ENCODE results near the gene ARIH2.
A peak's percentile ranks its signal among the peaks of the same experiment; 100 is the strongest.

Gene ARIH2

GRCh38 chr3:49019941-49020329 lies 101.3 kb downstream of the ARIH2 start:
- DNase-seq (no peak), ATAC-seq (no peak)

- DNase-seq (peak; percentile 59), ATAC-seq (no peak)
These were observed 101.9 kb downstream of the ARIH2 start for GRCh38 chr3:49020330-49021212.

DNA sequence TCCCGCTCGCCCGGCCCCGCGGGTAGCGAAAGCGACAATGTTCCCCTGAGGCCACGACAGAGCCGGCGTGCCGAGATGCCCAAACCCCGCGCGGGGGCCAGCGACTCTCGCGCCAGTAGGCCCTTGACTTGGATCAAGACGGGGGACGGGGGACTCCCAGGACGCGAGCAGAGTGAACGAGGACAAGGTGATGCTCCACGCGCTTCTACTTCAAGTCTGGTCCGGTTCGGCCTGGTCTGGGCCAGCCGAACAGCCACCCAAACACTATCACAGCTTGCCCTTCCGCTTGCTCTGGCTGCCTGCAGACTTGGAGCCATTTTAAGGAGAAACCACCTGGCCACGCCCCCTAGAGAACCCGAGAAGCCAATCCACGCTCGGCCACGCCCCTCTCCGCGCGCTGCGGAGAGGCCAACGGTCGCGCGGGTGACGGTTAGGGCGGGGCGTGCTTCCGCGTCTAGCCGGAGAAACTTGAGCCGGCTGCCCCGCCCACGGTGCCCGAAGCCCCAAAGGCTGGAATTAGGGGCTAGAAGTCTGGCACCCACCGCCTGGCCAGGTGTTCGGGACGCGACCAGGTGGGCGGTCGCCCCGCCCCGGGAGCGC lies 102.7 kb downstream of the ARIH2 start:
- DNase-seq (peak; percentile 100), ATAC-seq (peak; percentile 66)

- ATAC-seq: peak; percentile 81
- DNase-seq: peak; percentile 96
These were observed 103.4 kb downstream of the ARIH2 start, which contains the start of gene NDUFAF3 for GRCh38 chr3:49021813-49022687. TSS of gene NDUFAF3 (plus strand) at chr3:49022121. CDS start at chr3:49022145, 24 bp downstream.

DNA sequence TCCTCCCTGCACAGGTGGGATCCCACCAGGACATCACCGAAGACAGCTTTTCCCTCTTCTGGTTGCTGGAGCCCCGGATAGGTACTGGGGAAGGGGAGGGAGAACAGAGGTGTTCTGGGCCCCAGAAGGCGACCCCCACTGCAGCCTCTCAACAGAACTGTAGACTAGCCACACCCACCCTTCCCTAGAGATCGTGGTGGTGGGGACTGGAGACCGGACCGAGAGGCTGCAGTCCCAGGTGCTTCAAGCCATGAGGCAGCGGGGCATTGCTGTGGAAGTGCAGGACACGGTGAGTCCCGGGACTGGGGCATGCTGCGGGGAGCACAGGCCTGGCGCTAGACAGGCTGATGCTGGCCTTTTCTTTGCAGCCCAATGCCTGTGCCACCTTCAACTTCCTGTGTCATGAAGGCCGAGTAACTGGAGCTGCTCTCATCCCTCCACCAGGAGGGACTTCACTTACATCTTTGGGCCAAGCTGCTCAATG lies 104.1 kb downstream of the ARIH2 start:
- ATAC-seq (no peak), DNase-seq (peak; percentile 39)

- no peak for DNase-seq
These were observed 105.1 kb downstream of the ARIH2 start for GRCh38 chr3:49023775-49024174.

DNA sequence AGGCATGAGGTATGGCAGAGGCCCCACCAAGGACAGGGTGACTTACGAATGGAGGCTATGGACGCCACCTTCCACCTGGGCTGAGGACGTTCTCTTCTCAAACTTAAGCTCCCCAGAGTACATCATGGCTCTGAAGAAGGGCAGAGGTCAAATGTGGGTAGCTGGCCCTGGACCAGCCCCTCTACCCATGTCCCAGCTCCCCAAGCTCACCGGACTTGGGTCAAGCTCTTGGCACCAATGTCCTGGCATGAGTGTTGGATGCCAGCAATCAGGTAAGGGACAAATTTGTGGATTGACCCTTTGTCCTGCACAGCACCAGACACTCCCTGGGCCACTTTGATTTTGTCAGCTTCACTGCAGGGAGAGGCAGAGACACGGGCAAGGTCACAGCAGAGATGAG lies 105.8 kb downstream of the ARIH2 start:
- ATAC-seq: no peak

More at GRCh38 chr3:49023775-49024174, 105.1 kb downstream of the ARIH2 start:
- no peak for ATAC-seq

DNA sequence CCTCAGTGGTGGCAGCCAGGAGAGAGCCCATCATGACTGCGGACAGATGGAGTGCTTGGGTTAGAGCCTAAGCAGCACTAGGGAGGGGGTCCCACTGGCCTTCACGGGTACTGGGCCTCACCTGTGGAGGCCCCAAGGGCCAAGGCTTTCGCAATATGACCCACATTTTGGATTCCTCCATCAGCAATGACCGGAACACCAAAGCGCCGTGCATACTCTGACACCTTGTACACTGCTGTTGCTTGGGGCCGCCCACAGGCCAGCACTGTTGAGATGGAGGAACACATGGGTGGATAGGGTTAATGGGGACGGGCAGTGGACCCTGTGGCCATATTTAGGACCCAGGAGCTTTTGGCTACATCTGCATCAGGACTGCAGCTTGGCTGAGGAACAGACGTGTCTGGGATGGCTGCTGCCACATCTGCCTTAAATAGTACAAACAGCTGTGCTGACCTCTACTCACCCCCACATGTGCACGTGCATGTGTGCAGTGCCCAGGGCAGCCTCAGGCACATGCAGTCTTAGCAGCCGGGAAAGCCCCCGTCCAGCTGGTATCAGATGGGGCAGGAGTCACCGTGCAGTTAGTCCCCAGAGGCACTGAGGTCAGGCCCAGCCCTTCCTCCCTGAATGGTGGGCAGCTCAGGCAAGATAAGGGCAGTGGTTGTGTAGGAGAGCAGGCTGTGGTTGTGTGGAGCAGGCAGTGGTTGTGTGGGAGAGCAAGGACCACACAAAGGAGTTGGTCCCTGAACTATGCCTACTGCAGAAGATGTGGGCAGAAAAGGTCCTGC lies 106.6 kb downstream of the ARIH2 start:
- no peak for DNase-seq
- no peak for ATAC-seq

More for the DNA sequence above, 105.8 kb downstream of the ARIH2 start:
- DNase-seq: no peak

DNA sequence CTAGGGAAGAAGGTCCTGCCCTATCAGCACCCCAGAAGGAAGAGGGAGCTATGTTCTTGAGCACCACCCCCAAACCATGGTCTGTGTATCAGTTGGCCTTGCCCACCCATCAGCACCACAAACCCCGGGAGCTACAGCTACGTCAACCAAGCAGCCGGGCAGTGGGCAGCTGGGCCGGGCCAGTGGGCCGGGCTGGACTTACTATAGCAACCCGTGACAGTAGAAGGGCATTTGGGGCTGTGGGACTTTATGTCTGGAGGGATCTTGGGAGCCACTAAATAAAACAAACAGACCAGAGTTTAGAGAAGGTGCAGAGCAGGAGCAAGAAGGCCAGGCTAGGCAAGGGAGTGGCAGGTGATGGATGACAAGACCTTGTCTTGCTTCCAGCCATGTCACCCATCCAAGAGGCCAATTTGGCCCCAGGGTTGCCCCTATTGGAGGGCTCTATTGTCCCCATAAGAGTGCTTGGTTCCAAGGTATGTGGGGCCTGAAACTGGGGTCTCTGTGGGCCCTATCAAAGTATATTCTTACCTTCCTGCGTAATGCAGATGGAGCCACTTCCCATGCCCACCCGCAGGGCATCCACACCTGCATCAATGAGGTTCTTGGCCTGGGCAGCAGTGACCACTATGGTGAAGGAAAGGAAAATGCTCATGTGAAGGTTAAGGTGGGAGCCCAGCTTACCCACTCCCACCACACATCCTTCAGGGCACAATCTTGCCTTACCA lies 107.3 kb downstream of the ARIH2 start:
- DNase-seq: no peak
- ATAC-seq: no peak

- ATAC-seq: no peak
- DNase-seq: no peak
These were observed 107.9 kb downstream of the ARIH2 start for GRCh38 chr3:49026536-49026935.

DNA sequence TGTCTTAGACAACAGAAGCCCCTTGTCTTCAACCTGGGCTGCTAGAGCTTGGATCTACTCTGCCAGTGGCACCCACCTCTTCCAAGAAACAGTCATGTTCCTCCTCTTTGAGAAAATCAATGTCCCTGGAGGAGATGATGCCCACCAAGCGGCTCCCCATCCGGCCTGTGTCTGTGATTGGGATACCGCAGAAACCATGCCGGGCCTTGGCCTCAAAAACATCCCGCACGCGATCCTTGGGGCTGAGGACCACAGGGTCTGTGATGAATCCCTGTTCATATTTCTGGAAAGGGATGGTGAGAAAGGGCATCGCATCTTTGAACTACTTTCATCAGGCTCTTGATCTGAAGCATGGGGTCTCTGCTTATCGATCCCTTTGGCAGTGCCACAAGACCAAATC lies 109.0 kb downstream of the ARIH2 start:
- DNase-seq (no peak), ATAC-seq (no peak)

GRCh38 chr3:49028298-49028672 lies 109.6 kb downstream of the ARIH2 start:
- no peak for ATAC-seq
- no peak for DNase-seq

GRCh38 chr3:49028673-49029562 lies 110.3 kb downstream of the ARIH2 start, which contains the start of gene IMPDH2:
TSS of gene IMPDH2 (minus strand) at chr3:49029398. CDS start at chr3:49029350, 48 bp downstream.
- ATAC-seq (peak; percentile 93), DNase-seq (peak; percentile 95)

- ATAC-seq (no peak), DNase-seq (no peak)
These were observed 110.9 kb downstream of the ARIH2 start for GRCh38 chr3:49029563-49029884.

GRCh38 chr3:49030321-49030720 lies 111.7 kb downstream of the ARIH2 start:
- ATAC-seq (no peak), DNase-seq (no peak)

GRCh38 chr3:49032646-49033304 lies 114.1 kb downstream of the ARIH2 start:
- ATAC-seq: no peak

DNA sequence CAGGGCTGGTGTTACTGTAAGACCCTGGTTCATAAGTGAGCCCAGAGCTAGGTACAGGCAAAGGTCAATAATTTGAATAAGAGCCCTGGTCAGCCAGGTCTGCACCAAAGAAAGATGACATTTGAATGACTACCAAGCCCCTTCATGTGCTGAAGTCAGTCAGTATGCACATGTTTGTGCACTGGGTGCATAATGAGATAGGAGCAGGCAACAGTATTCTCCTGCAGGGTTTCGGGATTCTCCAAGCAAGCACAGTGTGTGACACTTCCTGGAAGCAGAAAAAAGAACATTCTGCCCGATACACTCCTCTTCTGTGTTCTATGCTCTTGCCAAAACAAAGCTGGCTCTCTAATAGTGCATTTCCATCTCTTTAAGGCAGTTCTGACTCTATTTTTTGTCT lies 116.0 kb downstream of the ARIH2 start:
- ATAC-seq: no peak

More at GRCh38 chr3:49032646-49033304, 114.1 kb downstream of the ARIH2 start:
- no peak for DNase-seq

GRCh38 chr3:49035281-49035680 lies 116.6 kb downstream of the ARIH2 start:
- no peak for ATAC-seq
- no peak for DNase-seq

More for the DNA sequence above, 116.0 kb downstream of the ARIH2 start:
- DNase-seq: no peak

All from stimulated activated naive CD8-positive, alpha-beta T cell treated with anti-CD3 and anti-CD28 coated beads, Interleukin-15, Interleukin-2, amounts not matched to agents 100 U/mL and 50 U/mL, for 24 hours (primary cell).